A549 treated with AZD9567 at 1 μM for 4 hours (cell line): ENCODE data around the gene SREK1IP1. TPM values are rescaled to one million over a fixed set of nuclear protein-coding genes. Genes with fewer than 3 reads are reported as not detected.

Experiments used
- total RNA-seq: library from RNA; stranded (reverse); fragments of 200-300 nt; extraction: Qiagen RNA extraction; gene quantifications from 5 replicates; pipeline ENCODE4 v1.2.3, GENCODE V29; 2022; ENCODE audit not compliant: insufficient read depth

Gene SREK1IP1
- 3.6 to 9.9 TPM (median 8.0 TPM) in 5 replicates for total RNA-seq

DNA sequence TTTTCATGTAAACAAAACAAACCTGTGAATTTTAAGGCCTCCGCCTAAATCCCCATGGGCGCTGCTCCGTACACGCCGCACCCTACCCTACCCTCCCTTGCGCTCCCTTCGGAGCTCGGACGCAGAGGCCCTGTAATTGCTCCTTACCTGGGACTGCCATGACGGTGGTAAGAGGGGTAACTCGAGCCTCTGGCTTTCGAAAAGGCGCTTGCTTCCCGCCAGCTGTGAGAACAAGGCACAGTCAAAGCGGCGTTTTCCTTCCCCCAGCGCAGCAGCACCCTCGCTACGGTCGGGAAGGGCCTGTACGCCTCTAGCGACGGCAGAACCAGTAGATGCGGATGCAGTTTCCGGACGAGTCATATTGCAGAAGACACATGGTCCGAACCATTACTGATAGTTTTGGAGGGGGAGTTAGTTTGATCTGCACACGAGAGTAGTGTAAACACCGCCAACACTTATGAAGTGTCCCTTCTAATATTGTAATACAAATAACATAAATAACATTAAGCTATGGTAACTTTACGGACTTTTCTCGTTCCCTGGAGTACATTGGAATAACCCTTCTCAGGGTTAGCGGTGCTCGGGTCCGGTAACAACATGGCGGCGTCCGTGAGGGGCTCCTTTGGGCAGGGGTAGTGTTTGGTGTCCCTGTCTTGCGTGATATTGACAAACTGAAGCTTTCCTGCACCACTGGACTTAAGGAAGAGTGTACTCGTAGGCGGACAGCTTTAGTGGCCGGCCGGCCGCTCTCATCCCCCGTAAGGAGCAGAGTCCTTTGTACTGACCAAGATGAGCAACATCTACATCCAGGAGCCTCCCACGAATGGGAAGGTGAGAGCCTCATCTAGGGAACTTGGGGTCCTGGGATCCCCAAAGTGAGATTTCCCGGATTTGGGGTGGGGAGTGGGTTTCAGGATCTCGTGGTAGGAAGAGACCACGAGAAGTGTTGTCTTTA, at the start of gene SREK1IP1, which contains the start of gene CWC27:
SREK1IP1 (minus strand) TSS at position 334 of the 955 bp plus-strand sequence; CDS start at position 160, 174 bp downstream.
CWC27 (plus strand) TSS at position 573 of the 955 bp plus-strand sequence; CDS start at position 790, 217 bp downstream.

DNA sequence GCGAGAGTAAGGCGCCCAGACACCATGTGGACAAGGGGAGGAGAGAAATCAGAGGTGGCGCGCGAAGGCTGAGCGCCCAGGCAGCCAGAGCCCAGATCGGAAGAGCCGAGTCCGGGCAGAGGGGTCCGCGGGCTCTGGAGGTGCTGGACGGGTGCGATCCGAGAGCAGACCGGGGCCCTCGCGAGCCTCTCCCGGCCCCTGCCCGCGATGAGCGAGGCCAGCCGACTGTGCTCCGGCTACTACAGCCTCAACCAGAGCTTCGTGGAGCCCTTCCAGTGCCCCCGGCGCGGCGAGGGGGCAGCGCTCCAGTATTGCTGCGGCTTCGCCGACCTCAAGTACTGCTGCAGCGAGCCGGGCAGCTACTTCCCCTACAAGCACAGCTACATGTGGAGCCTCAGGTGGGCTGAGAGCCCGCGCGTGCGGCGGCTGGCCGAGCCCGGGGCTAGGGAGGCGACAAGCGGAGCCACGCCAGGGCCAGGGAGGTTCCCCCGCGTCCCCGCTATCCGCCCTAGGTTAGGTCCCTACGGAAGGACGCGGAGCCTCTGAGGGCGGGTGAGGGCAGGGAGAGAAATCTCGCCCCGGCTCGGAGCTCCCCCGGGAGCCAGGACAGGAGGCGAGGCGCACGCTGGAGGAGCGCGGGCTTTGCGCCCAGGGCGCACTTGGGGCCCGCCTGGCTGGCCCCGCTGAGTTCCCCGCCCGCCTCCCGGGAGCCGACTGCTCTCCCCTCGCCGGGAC, 77.9 kb downstream of the SREK1IP1 start, which contains the start of gene SHISAL2B:
SHISAL2B (plus strand) TSS at position 87 of the 735 bp plus-strand sequence; CDS start at position 208, 121 bp downstream.

Other genes with a start within 250 kb of the SREK1IP1 start
- gene SHISAL2B, start 78.2 kb downstream of the SREK1IP1 start, total RNA-seq = 0.13 TPM in 1 of 5 replicates, not detected in the others
- gene CWC27, start 239 bp upstream of the SREK1IP1 start, total RNA-seq = 12.8 to 16.4 TPM (median 13.7 TPM) in 5 replicates